T-cell (primary cell): ENCODE results near the gene GATA6. TPM values are rescaled to one million over a fixed set of nuclear protein-coding genes. Genes with fewer than 3 reads are reported as not detected.
"Not testable (repeated sequence)": the region's sequence is repeated elsewhere in the genome, so short reads cannot be mapped to it uniquely, and the experiment has no call there.

ENCODE experiments used
- ATAC-seq, 4 experiments: fragments of 200-7000 bp in 3 of 4; fragments of 150-1000 bp in 1 of 4; cut with Tn5 transposase; replicated peaks in 1 of 4; 1 replicate in 3 of 4; 2 replicates in 1 of 4; pipeline ENCODE4 v1.10.0; 2021; ENCODE audit warnings: moderate library complexity in 3 of 4, mild to moderate bottlenecking in 2 of 4, moderate number of reproducible peaks in 1 of 4
- CTCF ChIA-PET, 2 donors: fragments of 300-600 bp; sonication (Branson Sonifier 250); formaldehyde crosslinking; loops; one replicate each; lab custom pipeline; 2022; ENCODE audit warnings: antibody characterized with exemption in 2 of 2; lab: Charles Lee
- POLR2A ChIA-PET, 2 donors: fragments of 300-600 bp; sonication (Branson Sonifier 250); formaldehyde crosslinking; loops; one replicate each; lab custom pipeline; 2022; ENCODE audit warnings: antibody characterized with exemption in 2 of 2; lab: Charles Lee
- DNase-seq, 35 experiments: peaks; one replicate each; pipeline versions ENCODE4 v3.0.0 to v3.0.0-alpha.2; 2013 to 2023
- H3K27ac ChIP-seq: one replicate; pipeline ENCODE4 v1.5.1; 2013; ENCODE audit warnings: low read length
- H3K27me3 ChIP-seq, 2 experiments: replicated peaks in 1 of 2; 1 replicate in 1 of 2; 2 replicates in 1 of 2; pipeline versions ENCODE4 v1.6.1 to v1.7.0; 2013; ENCODE audit warnings: low read length in 1 of 2, mixed read lengths in 1 of 2; ENCODE audit not compliant: control insufficient read depth in 2 of 2, insufficient read depth in 2 of 2; ENCODE audit errors: extremely low read depth in 1 of 2
- H3K36me3 ChIP-seq, 2 donors: 1 replicate in 1 of 2; 2 replicates in 1 of 2; pipeline versions ENCODE4 v1.6.1 to v1.7.0; 2013; ENCODE audit warnings: low read length in 1 of 2; ENCODE audit not compliant: control insufficient read depth in 2 of 2, insufficient read depth in 1 of 2; ENCODE audit errors: extremely low read depth in 1 of 2
- H3K4me1 ChIP-seq, 2 experiments: 1 replicate in 1 of 2; 2 replicates in 1 of 2; pipeline versions ENCODE4 v1.6.1 to v1.7.0; 2013; ENCODE audit warnings: low read length in 2 of 2, mixed read lengths in 1 of 2; ENCODE audit not compliant: insufficient read depth in 2 of 2, control insufficient read depth in 1 of 2; ENCODE audit errors: extremely low read depth in 1 of 2
- H3K4me3 ChIP-seq, 2 donors: 1 replicate in 1 of 2; 2 replicates in 1 of 2; pipeline versions ENCODE4 v1.5.1 to v1.7.0; 2013; ENCODE audit warnings: mild to moderate bottlenecking in 2 of 2, low read length in 1 of 2, moderate library complexity in 1 of 2; ENCODE audit not compliant: control insufficient read depth in 1 of 2; ENCODE audit errors: extremely low read depth in 1 of 2
- H3K9me3 ChIP-seq: 2 replicates; pipeline ENCODE4 v1.7.0; 2013
- H3K27ac Mint-ChIP-seq, 2 donors: one replicate each; pipeline ENCODE4 v1.8.0; 2020 to 2021; ENCODE audit warnings: mild to moderate bottlenecking in 2 of 2, mixed read lengths in 2 of 2
- H3K27me3 Mint-ChIP-seq, 2 donors: one replicate each; pipeline ENCODE4 v1.8.0; 2021 to 2022; ENCODE audit warnings: mixed read lengths in 2 of 2
- H3K36me3 Mint-ChIP-seq: one replicate; pipeline ENCODE4 v1.8.0; 2021; ENCODE audit warnings: mixed read lengths
- H3K4me1 Mint-ChIP-seq, 3 donors: one replicate each; pipeline ENCODE4 v1.8.0; 2020 to 2022; ENCODE audit warnings: mixed read lengths in 3 of 3, mild to moderate bottlenecking in 1 of 3
- H3K4me3 Mint-ChIP-seq, 3 donors: one replicate each; pipeline ENCODE4 v1.8.0; 2020 to 2022; ENCODE audit warnings: mild to moderate bottlenecking in 3 of 3, mixed read lengths in 3 of 3, moderate library complexity in 3 of 3
- H3K9me3 Mint-ChIP-seq, 3 donors: one replicate each; pipeline ENCODE4 v1.8.0; 2020 to 2022; ENCODE audit warnings: mixed read lengths in 3 of 3
- WGBS: methylation state at CpG from one replicate; pipeline ENCODE4 v1.1.5; 2013; ENCODE audit warnings: missing lambda C conversion rate; ENCODE audit not compliant: insufficient coverage; 5-methylcytosine and 5-hydroxymethylcytosine counted together
- total RNA-seq, 35 experiments: library from RNA in 6 of 35; stranded (reverse) in 6 of 35; fragments of 120-200 nt in 1 of 35; gene quantifications; one replicate each; pipeline versions ENCODE4 v1.2.1 to v1.2.4 and lab custom pipeline; 2013 to 2026

GATA6 gene
- total RNA-seq, 5 donors from 2014 or later (not counting 1 experiment from before 2014, with no cell fraction given), result 0.13 to 0.96 (median 0.59) TPM

- peaks cover 10 to 17% of the 10 kb centered on the region in 2 donors for H3K27me3 Mint-ChIP-seq
- 100% methylated on average over 1 of the region's 3 CpGs for WGBS
- no peaks in the 10 kb centered on the region for H3K4me1 Mint-ChIP-seq
- no peak overlapping the region for H3K27ac Mint-ChIP-seq
- H3K9me3 Mint-ChIP-seq, result no peaks in the 10 kb centered on the region
- no peaks in the 10 kb centered on the region for H3K36me3 Mint-ChIP-seq
- H3K27ac ChIP-seq, result no peak overlapping the region
- H3K4me3 ChIP-seq, result no peak overlapping the region
- DNase-seq (no peak), ATAC-seq (no peak)
- POLR2A ChIA-PET, result no interaction called here
- H3K4me3 Mint-ChIP-seq, result no peak overlapping the region
- no peaks in the 10 kb centered on the region for H3K36me3 ChIP-seq
- CTCF ChIA-PET, result no interaction called here
- H3K9me3 ChIP-seq, result no peaks in the 10 kb centered on the region
- no peaks in the 10 kb centered on the region for H3K4me1 ChIP-seq
- H3K27me3 ChIP-seq, result peaks cover 7 to 10% of the 10 kb centered on the region in 2 experiments
Measured at GRCh38 chr18:22183698-22184170, 14.3 kb downstream of the GATA6 start.

DNA sequence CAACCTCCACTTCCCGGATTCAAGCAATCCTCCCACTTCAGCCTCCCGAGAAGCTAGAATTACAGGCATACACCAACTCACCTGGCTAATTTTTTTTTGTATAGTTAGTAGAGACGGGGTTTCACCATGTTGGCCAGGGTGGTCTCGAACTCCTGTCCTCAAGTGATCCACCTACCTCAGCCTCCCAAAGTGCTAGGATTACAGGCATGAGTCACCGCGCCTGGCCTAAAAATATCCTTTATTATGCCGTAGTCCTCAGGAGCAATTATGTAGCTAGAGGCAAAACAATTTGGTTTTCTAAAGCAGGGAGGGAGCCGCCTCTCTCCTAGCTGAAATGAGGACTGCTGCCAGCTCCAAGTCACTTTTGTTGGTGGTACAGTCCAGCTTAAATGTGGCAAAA lies 15.2 kb downstream of the GATA6 start:
- H3K27ac Mint-ChIP-seq, H3K27me3 ChIP-seq, H3K9me3 Mint-ChIP-seq, H3K27ac ChIP-seq, H3K4me3 Mint-ChIP-seq, H3K4me1 Mint-ChIP-seq, H3K36me3 Mint-ChIP-seq, H3K4me1 ChIP-seq, POLR2A ChIA-PET, H3K36me3 ChIP-seq, H3K4me3 ChIP-seq, CTCF ChIA-PET, DNase-seq, ATAC-seq, H3K9me3 ChIP-seq: not testable (repeated sequence)
- WGBS, result 83% methylated on average over 1 of the region's 8 CpGs
- H3K27me3 Mint-ChIP-seq, result peaks cover 8 to 17% of the 10 kb centered on the region in 2 donors

DNA sequence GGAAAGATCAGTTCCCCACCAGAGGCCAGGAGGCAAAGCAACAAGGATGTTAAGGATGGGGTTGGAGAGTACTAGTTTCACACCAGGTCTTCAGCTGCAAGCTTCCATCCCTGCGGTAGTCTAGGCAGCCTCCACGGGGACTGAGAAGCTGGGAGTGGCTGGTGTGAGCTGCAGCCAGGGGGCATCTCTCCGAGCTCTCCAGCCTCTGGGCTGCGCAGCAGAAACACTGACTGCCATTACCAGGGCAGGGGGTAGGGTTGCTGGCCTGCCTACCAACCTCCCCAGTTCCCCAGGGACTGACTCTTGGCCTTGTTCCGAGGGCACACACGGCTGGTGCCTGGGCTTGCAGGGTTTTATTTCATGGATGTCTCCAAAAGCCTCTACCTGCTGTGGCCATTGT lies 15.9 kb downstream of the GATA6 start:
- H3K27me3 Mint-ChIP-seq, result peaks cover 4 to 17% of the 10 kb centered on the region in 2 donors
- Histone ChIP-seq H3K9me3 (no peaks in the 10 kb centered on the region), H3K4me1 (no peaks in the 10 kb centered on the region), H3K4me3 (no peak overlapping the region), H3K27me3 (peaks cover 7 to 10% of the 10 kb centered on the region in 2 experiments), H3K27ac (no peak overlapping the region), H3K36me3 (no peaks in the 10 kb centered on the region)
- H3K27ac Mint-ChIP-seq, result no peak overlapping the region
- ChIA-PET CTCF (no interaction called here), POLR2A (no interaction called here)
- H3K4me3 Mint-ChIP-seq, result no peak overlapping the region
- DNase-seq, result no peak
- 90% methylated on average over 2 of the region's 6 CpGs for WGBS
- H3K4me1 Mint-ChIP-seq, result no peaks in the 10 kb centered on the region
- no peak for ATAC-seq
- H3K9me3 Mint-ChIP-seq, result no peaks in the 10 kb centered on the region
- H3K36me3 Mint-ChIP-seq, result no peaks in the 10 kb centered on the region

DNA sequence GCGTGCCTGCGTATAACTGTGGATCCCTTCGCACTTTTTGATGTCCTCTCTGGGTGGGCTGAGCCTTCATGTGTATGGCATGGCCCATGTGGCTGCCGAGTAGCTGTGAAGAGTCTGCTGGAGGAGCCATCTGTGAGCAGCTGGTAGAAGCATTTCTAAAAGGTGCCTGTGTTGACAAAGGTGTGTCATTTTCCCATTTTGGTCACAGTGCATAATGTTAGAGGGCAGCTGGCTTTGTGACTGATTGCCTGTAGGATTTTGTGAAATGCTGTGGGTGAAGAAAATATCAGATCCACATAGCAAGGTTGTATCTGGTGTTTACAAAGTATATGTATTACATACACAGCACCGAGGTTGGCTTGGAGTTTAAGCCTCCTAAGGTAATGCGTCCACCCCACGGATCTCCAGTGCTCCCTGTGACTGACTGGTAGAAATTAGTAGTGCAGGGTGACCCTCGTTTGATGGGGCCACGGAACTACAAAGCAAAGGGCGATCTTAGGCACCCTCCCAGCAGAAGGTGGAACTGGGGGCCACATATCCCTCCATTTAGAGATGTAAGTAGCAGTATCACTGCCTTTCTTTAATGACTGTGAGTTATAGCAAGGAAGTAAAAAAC lies 16.5 kb downstream of the GATA6 start:
- ATAC-seq (no peak), DNase-seq (no peak)
- no peaks in the 10 kb centered on the region for H3K4me1 Mint-ChIP-seq
- no peaks in the 10 kb centered on the region for H3K9me3 Mint-ChIP-seq
- peaks cover 10 to 23% of the 10 kb centered on the region in 2 donors for H3K27me3 Mint-ChIP-seq
- 90% methylated on average over 5 of the region's 10 CpGs for WGBS
- Histone ChIP-seq H3K9me3 (no peaks in the 10 kb centered on the region), H3K36me3 (no peaks in the 10 kb centered on the region), H3K27ac (no peak overlapping the region), H3K4me3 (no peak overlapping the region), H3K4me1 (no peaks in the 10 kb centered on the region), H3K27me3 (peaks cover 7 to 12% of the 10 kb centered on the region in 2 experiments)
- CTCF ChIA-PET, result no interaction called here
- H3K36me3 Mint-ChIP-seq, result no peaks in the 10 kb centered on the region
- no peak overlapping the region for H3K27ac Mint-ChIP-seq
- POLR2A ChIA-PET, result no interaction called here
- H3K4me3 Mint-ChIP-seq, result no peak overlapping the region

DNA sequence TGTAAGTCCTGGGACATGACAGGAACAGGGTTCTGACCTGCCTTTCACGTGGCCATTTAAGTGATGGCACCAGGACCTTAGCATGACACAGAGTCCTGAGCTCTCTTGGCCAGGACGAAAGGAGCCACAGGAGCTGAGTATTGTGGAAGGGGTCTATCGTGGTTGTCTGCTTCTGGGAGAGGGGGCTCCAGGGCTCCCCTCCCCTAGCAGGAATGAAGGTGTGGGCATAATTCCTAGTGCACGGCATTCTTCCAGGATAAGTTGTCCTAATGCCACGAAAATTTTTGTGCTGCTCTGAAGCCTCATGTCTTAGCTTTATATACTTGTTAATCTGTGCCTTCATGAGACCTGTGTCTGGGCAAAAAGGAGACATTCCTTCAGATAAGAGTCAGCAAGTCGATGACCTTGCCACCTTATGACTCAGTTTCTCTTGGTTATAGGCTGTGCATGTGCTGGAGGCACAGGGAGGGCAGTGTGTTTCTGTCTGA lies 17.1 kb downstream of the GATA6 start:
- no peak overlapping the region for H3K27ac ChIP-seq
- Mint-ChIP-seq H3K36me3 (no peaks in the 10 kb centered on the region), H3K4me1 (no peaks in the 10 kb centered on the region), H3K27ac (no peak overlapping the region), H3K27me3 (peaks cover 11 to 21% of the 10 kb centered on the region in 2 donors), H3K9me3 (no peaks in the 10 kb centered on the region), H3K4me3 (no peak overlapping the region)
- H3K9me3 ChIP-seq, result no peaks in the 10 kb centered on the region
- ChIA-PET CTCF (no interaction called here), POLR2A (no interaction called here)
- no peaks in the 10 kb centered on the region for H3K4me1 ChIP-seq
- H3K36me3 ChIP-seq, result no peaks in the 10 kb centered on the region
- DNase-seq (no peak), ATAC-seq (no peak)
- 63% methylated on average over 5 of the region's 6 CpGs for WGBS
- peaks cover 7 to 12% of the 10 kb centered on the region in 2 experiments for H3K27me3 ChIP-seq
- no peak overlapping the region for H3K4me3 ChIP-seq

GRCh38 chr18:22188559-22189267 lies 19.3 kb downstream of the GATA6 start:
- H3K36me3 ChIP-seq, result no peaks in the 10 kb centered on the region
- no peak overlapping the region for H3K27ac ChIP-seq
- Mint-ChIP-seq H3K36me3 (no peaks in the 10 kb centered on the region), H3K27me3 (peaks cover 15 to 25% of the 10 kb centered on the region in 2 donors), H3K9me3 (no peaks in the 10 kb centered on the region), H3K4me3 (no peak overlapping the region), H3K27ac (no peak overlapping the region), H3K4me1 (no peaks in the 10 kb centered on the region)
- no peak for ATAC-seq
- ChIA-PET POLR2A (no interaction called here), CTCF (no interaction called here)
- DNase-seq, result no peak
- peaks cover 7 to 12% of the 10 kb centered on the region in 2 experiments for H3K27me3 ChIP-seq
- H3K9me3 ChIP-seq, result no peaks in the 10 kb centered on the region
- no peak overlapping the region for H3K4me3 ChIP-seq
- 92% methylated on average over 9 of the region's 11 CpGs for WGBS
- H3K4me1 ChIP-seq, result no peaks in the 10 kb centered on the region
